ENCODE results near the gene JUN. TPM values are rescaled to one million over a fixed set of nuclear protein-coding genes. Genes with fewer than 3 reads are reported as not detected.

Gene JUN
- total and polyA plus RNA-seq, 2 experiments from 2014 or later = 189 to 351 TPM

GRCh38 chr1:58818075-58818474, 34.2 kb upstream of the JUN start:
- H3K27me3 ChIP-seq = no peaks in the 10 kb centered on the region

GRCh38 chr1:58816747-58817221, 32.9 kb upstream of the JUN start:
- H3K9me2 ChIP-seq (replicated peaks; ENCODE audit: insufficient read depth) = no peaks in the 10 kb centered on the region
- H3K4me2 ChIP-seq = peak overlapping the region; percentile 83
- no peak overlapping the region for H3K4me3 ChIP-seq
- no peaks in the 10 kb centered on the region for H3K79me2 ChIP-seq
- no peaks in the 10 kb centered on the region for H3K27me3 ChIP-seq
- peak overlapping the region; percentile 27 for H2AFZ ChIP-seq
- TF ChIP-seq EZH2 (IDR thresholded peaks at IDR 0.05; ENCODE audit: borderline replicate concordance) (no peak), EZH2phosphoT487 (IDR thresholded peaks at IDR 0.05; ENCODE audit: low read depth, severe bottlenecking, unreplicated experiment) (no peak), CTCF (IDR thresholded peaks at IDR 0.05; ENCODE audit: poor library complexity) (no peak)
- no peaks in the 10 kb centered on the region for H4K20me1 ChIP-seq (ENCODE audit: insufficient read depth, poor library complexity, severe bottlenecking)
- H3K27ac ChIP-seq = peak overlapping the region; percentile 94
- no peak for DNase-seq (ENCODE audit: low spot score)
- H3K36me3 ChIP-seq (replicated peaks; ENCODE audit: insufficient read depth, low read depth) = no peaks in the 10 kb centered on the region
- peaks cover 33% of the 10 kb centered on the region for H3K4me1 ChIP-seq (ENCODE audit: insufficient read depth)
- H3K9me3 ChIP-seq (ENCODE audit: low read depth) = no peaks in the 10 kb centered on the region
- WGBS (ENCODE audit: low lambda C conversion rate, missing lambda C conversion rate) = 59% methylated on average over 4 of the region's 4 CpGs

More at GRCh38 chr1:58818075-58818474, 34.2 kb upstream of the JUN start:
- Histone ChIP-seq H3K27ac (peak overlapping the region; percentile 16), H3K9me3 (ENCODE audit: low read depth) (no peaks in the 10 kb centered on the region), H3K4me2 (no peak overlapping the region), H3K36me3 (replicated peaks; ENCODE audit: insufficient read depth, low read depth) (no peaks in the 10 kb centered on the region), H3K79me2 (no peaks in the 10 kb centered on the region), H3K9me2 (replicated peaks; ENCODE audit: insufficient read depth) (no peaks in the 10 kb centered on the region), H3K4me1 (ENCODE audit: insufficient read depth) (peaks cover 33% of the 10 kb centered on the region), H4K20me1 (ENCODE audit: insufficient read depth, poor library complexity, severe bottlenecking) (no peaks in the 10 kb centered on the region), H3K4me3 (no peak overlapping the region), H2AFZ (no peak overlapping the region)
- WGBS (ENCODE audit: low lambda C conversion rate, missing lambda C conversion rate) = 84% methylated on average over 2 of the region's 2 CpGs
- no peak for DNase-seq (ENCODE audit: low spot score)
- TF ChIP-seq EZH2phosphoT487 (IDR thresholded peaks at IDR 0.05; ENCODE audit: low read depth, severe bottlenecking, unreplicated experiment) = no peak

GRCh38 chr1:58816072-58816746, 32.4 kb upstream of the JUN start:
- peak overlapping the region; percentile 35 for H2AFZ ChIP-seq
- H4K20me1 ChIP-seq (ENCODE audit: insufficient read depth, poor library complexity, severe bottlenecking) = no peaks in the 10 kb centered on the region
- no peaks in the 10 kb centered on the region for H3K79me2 ChIP-seq
- no peaks in the 10 kb centered on the region for H3K9me2 ChIP-seq (replicated peaks; ENCODE audit: insufficient read depth)
- DNase-seq (ENCODE audit: low spot score) = peak; percentile 94
- H3K27me3 ChIP-seq = no peaks in the 10 kb centered on the region
- H3K4me1 ChIP-seq (ENCODE audit: insufficient read depth) = peaks cover 33% of the 10 kb centered on the region
- H3K27ac ChIP-seq = peak overlapping the region; percentile 94
- 4% methylated on average over 31 of the region's 49 CpGs for WGBS (ENCODE audit: low lambda C conversion rate, missing lambda C conversion rate)
- H3K36me3 ChIP-seq (replicated peaks; ENCODE audit: insufficient read depth, low read depth) = no peaks in the 10 kb centered on the region
- no peaks in the 10 kb centered on the region for H3K9me3 ChIP-seq (ENCODE audit: low read depth)
- H3K4me2 ChIP-seq = peak overlapping the region; percentile 83
- peak overlapping the region; percentile 18 for H3K4me3 ChIP-seq
- TF ChIP-seq EZH2phosphoT487 (IDR thresholded peaks at IDR 0.05; ENCODE audit: low read depth, severe bottlenecking, unreplicated experiment) = no peak
- TF ChIP-seq EZH2 (IDR thresholded peaks at IDR 0.05; ENCODE audit: borderline replicate concordance) = no peak

- H3K27ac ChIP-seq = peak overlapping the region; percentile 94
- 9% methylated on average over 13 of the region's 13 CpGs for WGBS (ENCODE audit: low lambda C conversion rate, missing lambda C conversion rate)
- no peaks in the 10 kb centered on the region for H3K9me3 ChIP-seq (ENCODE audit: low read depth)
- no peaks in the 10 kb centered on the region for H4K20me1 ChIP-seq (ENCODE audit: insufficient read depth, poor library complexity, severe bottlenecking)
- peak overlapping the region; percentile 18 for H3K4me3 ChIP-seq
- H3K9me2 ChIP-seq (replicated peaks; ENCODE audit: insufficient read depth) = no peaks in the 10 kb centered on the region
- H3K36me3 ChIP-seq (replicated peaks; ENCODE audit: insufficient read depth, low read depth) = no peaks in the 10 kb centered on the region
- H3K79me2 ChIP-seq = no peaks in the 10 kb centered on the region
- peak overlapping the region; percentile 54 for H2AFZ ChIP-seq
- H3K27me3 ChIP-seq = no peaks in the 10 kb centered on the region
- TF ChIP-seq EZH2phosphoT487 (IDR thresholded peaks at IDR 0.05; ENCODE audit: low read depth, severe bottlenecking, unreplicated experiment) (no peak), EZH2 (IDR thresholded peaks at IDR 0.05; ENCODE audit: borderline replicate concordance) (no peak), CTCF (IDR thresholded peaks at IDR 0.05; ENCODE audit: poor library complexity) (no peak)
- H3K4me2 ChIP-seq = peak overlapping the region; percentile 83
- peaks cover 33% of the 10 kb centered on the region for H3K4me1 ChIP-seq (ENCODE audit: insufficient read depth)
- peak; percentile 72 for DNase-seq (ENCODE audit: low spot score)
Measured at GRCh38 chr1:58815686-58816071, 31.8 kb upstream of the JUN start.
